Loucy (cell line): Measurements from ENCODE around the gene ACOXL.

Experiments
- H2AFZ ChIP-seq: fragments of 200-600 bp; sonication (generic); 2 replicates; pipeline ENCODE4 v1.6.0; 2016; ENCODE audit warnings: antibody characterized with exemption, mild to moderate bottlenecking, low read length, moderate library complexity
- H3F3A ChIP-seq: fragments of 200-600 bp; 2 replicates; pipeline ENCODE4 v1.6.0; 2016; ENCODE audit warnings: antibody characterized with exemption, low read depth, mild to moderate bottlenecking
- H3K27me3 ChIP-seq: fragments of 200-600 bp; sonication (generic); 2 replicates; pipeline ENCODE4 v1.6.1; 2014; ENCODE audit warnings: low read length, mild to moderate bottlenecking; ENCODE audit not compliant: insufficient read depth, poor library complexity, severe bottlenecking
- H3K36me3 ChIP-seq: fragments of 200-600 bp; sonication (generic); 2 replicates; pipeline ENCODE4 v1.6.1; 2016; ENCODE audit warnings: low read length; ENCODE audit not compliant: insufficient read depth
- H3K4me1 ChIP-seq: fragments of 200-600 bp; sonication (generic); 2 replicates; pipeline ENCODE4 v1.5.1; 2014; ENCODE audit warnings: low read length, mild to moderate bottlenecking; ENCODE audit not compliant: insufficient read depth, poor library complexity, severe bottlenecking
- H3K4me2 ChIP-seq: fragments of 200-600 bp; sonication (generic); 2 replicates; pipeline ENCODE4 v1.6.0; 2014; ENCODE audit warnings: antibody characterized with exemption, low read length, low read depth, mild to moderate bottlenecking; ENCODE audit not compliant: poor library complexity, severe bottlenecking
- H3K4me3 ChIP-seq: fragments of 200-600 bp; sonication (generic); 2 replicates; pipeline ENCODE4 v1.5.1; 2014; ENCODE audit warnings: low read length, mild to moderate bottlenecking, mixed read lengths; ENCODE audit not compliant: poor library complexity, severe bottlenecking
- H3K79me2 ChIP-seq: fragments of 200-600 bp; sonication (generic); 2 replicates; pipeline ENCODE4 v1.6.1; 2014; ENCODE audit warnings: low read length; ENCODE audit not compliant: insufficient read depth
- H3K9ac ChIP-seq: fragments of 200-600 bp; sonication (generic); 2 replicates; pipeline ENCODE4 v1.6.0; 2014; ENCODE audit warnings: mild to moderate bottlenecking, low read depth, low read length, moderate library complexity; ENCODE audit not compliant: poor library complexity, severe bottlenecking
- H3K9me2 ChIP-seq: fragments of 200-600 bp; sonication (generic); replicated peaks from 2 replicates; pipeline ENCODE4 v1.6.1; 2016; ENCODE audit warnings: low read depth, low read length, mixed read lengths
- H3K9me3 ChIP-seq: fragments of 200-600 bp; sonication (generic); 2 replicates; pipeline ENCODE4 v1.6.1; 2014; ENCODE audit warnings: mild to moderate bottlenecking, antibody characterized with exemption, low read length, low read depth; ENCODE audit not compliant: insufficient read depth
- H4K20me1 ChIP-seq: fragments of 200-600 bp; sonication (generic); 2 replicates; pipeline ENCODE4 v1.6.0; 2014; ENCODE audit warnings: antibody characterized with exemption, low read length, mild to moderate bottlenecking; ENCODE audit not compliant: insufficient read depth, poor library complexity, severe bottlenecking
- EZH2phosphoT487 ChIP-seq: fragments of 200-600 bp; IDR thresholded peaks from 2 replicates; pipeline ENCODE4 v1.6.1; 2018; ENCODE audit warnings: antibody characterized with exemption, mild to moderate bottlenecking, moderate library complexity, borderline replicate concordance
- TF ChIP-seq, protein P1 (sequence below): fragments of 200-600 bp; sonication (generic); conservative IDR thresholded peaks from 2 replicates; pipeline ENCODE4 v1.5.1; 2014; ENCODE audit warnings: mild to moderate bottlenecking, antibody characterized with exemption, low read length

Gene ACOXL

GRCh38 chr2:110718382-110718781 is 14.0 kb upstream of the ACOXL start:
- Histone ChIP-seq H3K27me3 (no peaks in the 10 kb centered on the region), H3K4me2 (no peak overlapping the region)

DNA sequence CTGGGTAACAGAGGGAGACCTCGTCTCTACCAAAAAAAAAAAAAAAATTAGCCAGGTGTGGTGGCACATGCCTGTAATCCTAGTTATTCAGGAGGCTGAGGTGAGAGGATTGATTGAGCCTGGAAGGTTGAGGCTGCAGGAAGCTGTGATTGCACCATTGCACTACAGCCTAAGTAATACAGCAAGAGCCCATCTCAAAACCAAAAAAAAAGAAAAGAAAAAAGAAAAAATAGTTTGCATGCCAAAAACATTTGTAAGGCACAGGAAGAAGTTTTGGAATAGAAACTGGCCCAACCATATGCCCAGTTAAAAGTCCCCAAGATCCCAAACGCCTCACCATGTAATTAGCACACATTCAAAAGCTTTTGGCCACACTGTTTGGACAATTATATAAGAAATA is 13.4 kb upstream of the ACOXL start:
- no peak overlapping the region for H3K4me3 ChIP-seq
- H3K9me2 ChIP-seq = no peaks in the 10 kb centered on the region
- no peak overlapping the region for H3K9ac ChIP-seq
- H3K79me2 ChIP-seq = no peaks in the 10 kb centered on the region
- no peaks in the 10 kb centered on the region for H3K27me3 ChIP-seq
- H2AFZ ChIP-seq = no peak overlapping the region
- H4K20me1 ChIP-seq = no peaks in the 10 kb centered on the region
- no peaks in the 10 kb centered on the region for H3K9me3 ChIP-seq
- H3F3A ChIP-seq = no peaks in the 10 kb centered on the region
- H3K4me2 ChIP-seq = no peak overlapping the region
- no peak for TF ChIP-seq EZH2phosphoT487
- TF ChIP-seq, protein P1, sequence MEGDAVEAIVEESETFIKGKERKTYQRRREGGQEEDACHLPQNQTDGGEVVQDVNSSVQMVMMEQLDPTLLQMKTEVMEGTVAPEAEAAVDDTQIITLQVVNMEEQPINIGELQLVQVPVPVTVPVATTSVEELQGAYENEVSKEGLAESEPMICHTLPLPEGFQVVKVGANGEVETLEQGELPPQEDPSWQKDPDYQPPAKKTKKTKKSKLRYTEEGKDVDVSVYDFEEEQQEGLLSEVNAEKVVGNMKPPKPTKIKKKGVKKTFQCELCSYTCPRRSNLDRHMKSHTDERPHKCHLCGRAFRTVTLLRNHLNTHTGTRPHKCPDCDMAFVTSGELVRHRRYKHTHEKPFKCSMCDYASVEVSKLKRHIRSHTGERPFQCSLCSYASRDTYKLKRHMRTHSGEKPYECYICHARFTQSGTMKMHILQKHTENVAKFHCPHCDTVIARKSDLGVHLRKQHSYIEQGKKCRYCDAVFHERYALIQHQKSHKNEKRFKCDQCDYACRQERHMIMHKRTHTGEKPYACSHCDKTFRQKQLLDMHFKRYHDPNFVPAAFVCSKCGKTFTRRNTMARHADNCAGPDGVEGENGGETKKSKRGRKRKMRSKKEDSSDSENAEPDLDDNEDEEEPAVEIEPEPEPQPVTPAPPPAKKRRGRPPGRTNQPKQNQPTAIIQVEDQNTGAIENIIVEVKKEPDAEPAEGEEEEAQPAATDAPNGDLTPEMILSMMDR = no peak
- no peaks in the 10 kb centered on the region for H3K36me3 ChIP-seq
- H3K4me1 ChIP-seq = peaks cover 8% of the 10 kb centered on the region

More at GRCh38 chr2:110718382-110718781, 14.0 kb upstream of the ACOXL start:
- H3K9ac ChIP-seq = no peak overlapping the region
- TF ChIP-seq, protein P1 = no peak
- no peak for TF ChIP-seq EZH2phosphoT487
- H3F3A ChIP-seq = no peaks in the 10 kb centered on the region
- no peaks in the 10 kb centered on the region for H4K20me1 ChIP-seq
- H3K4me3 ChIP-seq = no peak overlapping the region
- H3K36me3 ChIP-seq = no peaks in the 10 kb centered on the region
- H3K9me3 ChIP-seq = no peaks in the 10 kb centered on the region
- H2AFZ ChIP-seq = no peak overlapping the region
- no peaks in the 10 kb centered on the region for H3K9me2 ChIP-seq
- H3K79me2 ChIP-seq = no peaks in the 10 kb centered on the region
- peaks cover 14% of the 10 kb centered on the region for H3K4me1 ChIP-seq

DNA sequence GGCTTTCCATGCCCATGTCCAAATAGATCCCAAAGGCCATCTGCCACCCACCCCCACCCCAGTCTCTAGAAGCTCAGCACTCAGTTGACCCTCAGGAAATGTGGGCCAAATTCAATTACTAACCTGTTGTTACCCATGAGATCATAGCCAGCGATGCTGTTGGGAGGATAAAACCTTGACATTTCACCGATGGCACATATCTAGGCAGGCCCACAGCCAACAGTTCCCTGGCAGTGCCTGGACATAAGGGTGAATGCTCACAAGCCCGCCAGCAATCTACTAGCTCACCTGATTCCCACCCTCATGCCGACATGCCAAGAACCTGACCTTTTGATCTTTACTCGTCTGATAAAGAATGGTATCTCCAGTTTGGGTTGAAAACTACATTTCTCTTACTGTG is 11.8 kb upstream of the ACOXL start:
- Histone ChIP-seq H3K4me3 (no peak overlapping the region), H3K4me2 (no peak overlapping the region), H3F3A (no peaks in the 10 kb centered on the region), H3K4me1 (peaks cover 4% of the 10 kb centered on the region), H3K27me3 (no peaks in the 10 kb centered on the region), H3K36me3 (no peaks in the 10 kb centered on the region), H3K9me2 (no peaks in the 10 kb centered on the region), H3K9me3 (no peaks in the 10 kb centered on the region), H3K79me2 (no peaks in the 10 kb centered on the region), H2AFZ (no peak overlapping the region), H4K20me1 (no peaks in the 10 kb centered on the region), H3K9ac (no peak overlapping the region)
- TF ChIP-seq EZH2phosphoT487 = no peak
- TF ChIP-seq, protein P1 = no peak
